Mesenchymal stem cell (in vitro differentiated cells and primary cell): Measurements from ENCODE around the gene VAMP1.

ENCODE experiments used
- DNase-seq: peaks from one replicate; pipeline ENCODE4 v3.0.0-alpha.2; 2013
- H2AFZ ChIP-seq: one replicate; pipeline ENCODE4 v1.6.1; 2013; ENCODE audit warnings: low read depth, mild to moderate bottlenecking, control low read depth, inconsistent platforms, low read length, moderate library complexity
- H2AK5ac ChIP-seq: 2 replicates; pipeline ENCODE4 v1.6.1; 2013; ENCODE audit warnings: low read length, moderate library complexity, mild to moderate bottlenecking, inconsistent platforms; ENCODE audit not compliant: severe bottlenecking
- H2BK120ac ChIP-seq: one replicate; pipeline ENCODE4 v1.6.1; 2013; ENCODE audit warnings: low read depth, mild to moderate bottlenecking, inconsistent platforms, low read length, moderate library complexity
- H2BK12ac ChIP-seq, 2 experiments: one replicate each; pipeline ENCODE4 v1.6.1; 2013; ENCODE audit warnings: inconsistent platforms in 2 of 2, low read length in 2 of 2, mild to moderate bottlenecking in 2 of 2, moderate library complexity in 2 of 2, control low read depth in 1 of 2
- H2BK15ac ChIP-seq: one replicate; pipeline ENCODE4 v1.6.1; 2013; ENCODE audit warnings: mild to moderate bottlenecking, low read depth, inconsistent platforms; ENCODE audit not compliant: poor library complexity, severe bottlenecking
- H2BK5ac ChIP-seq: 2 replicates; pipeline ENCODE4 v1.6.1; 2013; ENCODE audit warnings: low read depth, mild to moderate bottlenecking, low read length, control low read depth, inconsistent platforms; ENCODE audit not compliant: poor library complexity, severe bottlenecking
- H3K14ac ChIP-seq, 2 experiments: one replicate each; pipeline ENCODE4 v1.6.1; 2013; ENCODE audit warnings: inconsistent platforms in 2 of 2, low read length in 2 of 2, control low read depth in 1 of 2, mild to moderate bottlenecking in 1 of 2, moderate library complexity in 1 of 2
- H3K18ac ChIP-seq, 2 experiments: one replicate each; pipeline ENCODE4 v1.6.1; 2013; ENCODE audit warnings: inconsistent platforms in 2 of 2, low read length in 2 of 2, control low read depth in 1 of 2, low read depth in 1 of 2, mild to moderate bottlenecking in 1 of 2
- H3K23ac ChIP-seq, 2 experiments: one replicate each; pipeline ENCODE4 v1.6.1; 2013; ENCODE audit warnings: inconsistent platforms in 2 of 2, low read length in 2 of 2, mild to moderate bottlenecking in 2 of 2, moderate library complexity in 2 of 2, control low read depth in 1 of 2
- H3K27ac ChIP-seq: 2 replicates; pipeline ENCODE4 v1.5.1; 2013; ENCODE audit warnings: mild to moderate bottlenecking, moderate library complexity, low read length, control low read depth, inconsistent platforms; ENCODE audit not compliant: poor library complexity, severe bottlenecking
- H3K27me3 ChIP-seq, 2 experiments: 2 replicates each; pipeline versions ENCODE4 v1.6.1 to v1.7.0; 2013; ENCODE audit warnings: low read length in 2 of 2, mild to moderate bottlenecking in 2 of 2, moderate library complexity in 2 of 2, control low read depth in 1 of 2, inconsistent platforms in 1 of 2; ENCODE audit not compliant: control insufficient read depth in 1 of 2, insufficient read depth in 1 of 2
- H3K36me3 ChIP-seq, 2 experiments: 2 replicates each; pipeline versions ENCODE4 v1.6.1 to v1.7.0; 2013; ENCODE audit warnings: low read length in 2 of 2, control low read depth in 1 of 2, inconsistent platforms in 1 of 2, low read depth in 1 of 2, mild to moderate bottlenecking in 1 of 2; ENCODE audit not compliant: insufficient read depth in 2 of 2, control insufficient read depth in 1 of 2
- H3K4ac ChIP-seq, 2 experiments: one replicate each; pipeline ENCODE4 v1.6.1; 2013; ENCODE audit warnings: inconsistent platforms in 2 of 2, low read length in 2 of 2, mild to moderate bottlenecking in 2 of 2, moderate library complexity in 2 of 2, control low read depth in 1 of 2, low read depth in 1 of 2
- H3K4me1 ChIP-seq: 2 replicates; pipeline ENCODE4 v1.6.1; 2013; ENCODE audit warnings: low read depth, low read length, control low read depth; ENCODE audit not compliant: control insufficient read depth, insufficient read depth
- H3K4me2 ChIP-seq: 2 replicates; pipeline ENCODE4 v1.6.1; 2013; ENCODE audit warnings: low read length, mild to moderate bottlenecking, inconsistent platforms; ENCODE audit not compliant: poor library complexity, severe bottlenecking
- H3K4me3 ChIP-seq, 2 experiments: 2 replicates each; pipeline versions ENCODE4 v1.5.1 to v1.7.0; 2013; ENCODE audit warnings: low read length in 2 of 2, mild to moderate bottlenecking in 2 of 2, control low read depth in 1 of 2, low read depth in 1 of 2; ENCODE audit not compliant: insufficient read depth in 1 of 2
- H3K79me1 ChIP-seq: replicated peaks from 2 replicates; pipeline ENCODE4 v1.6.1; 2013; ENCODE audit warnings: mild to moderate bottlenecking, control low read depth, low read length, inconsistent platforms; ENCODE audit not compliant: poor library complexity, severe bottlenecking
- H3K9ac ChIP-seq: 2 replicates; pipeline ENCODE4 v1.7.0; 2013; ENCODE audit warnings: mild to moderate bottlenecking, low read length, moderate library complexity
- H3K9me3 ChIP-seq: 2 replicates; pipeline ENCODE4 v1.7.0; 2013; ENCODE audit warnings: mild to moderate bottlenecking, low read length; ENCODE audit not compliant: control insufficient read depth
- H4K8ac ChIP-seq: one replicate; pipeline ENCODE4 v1.6.1; 2013; ENCODE audit warnings: inconsistent platforms, mild to moderate bottlenecking, low read length, moderate library complexity
- H4K91ac ChIP-seq: one replicate; pipeline ENCODE4 v1.6.1; 2013; ENCODE audit warnings: mild to moderate bottlenecking, low read length, inconsistent platforms
- WGBS: methylation state at CpG from one replicate; pipeline ENCODE4 v1.1.7; 2013; ENCODE audit warnings: mixed read lengths; 5-methylcytosine and 5-hydroxymethylcytosine counted together

Gene VAMP1

DNA sequence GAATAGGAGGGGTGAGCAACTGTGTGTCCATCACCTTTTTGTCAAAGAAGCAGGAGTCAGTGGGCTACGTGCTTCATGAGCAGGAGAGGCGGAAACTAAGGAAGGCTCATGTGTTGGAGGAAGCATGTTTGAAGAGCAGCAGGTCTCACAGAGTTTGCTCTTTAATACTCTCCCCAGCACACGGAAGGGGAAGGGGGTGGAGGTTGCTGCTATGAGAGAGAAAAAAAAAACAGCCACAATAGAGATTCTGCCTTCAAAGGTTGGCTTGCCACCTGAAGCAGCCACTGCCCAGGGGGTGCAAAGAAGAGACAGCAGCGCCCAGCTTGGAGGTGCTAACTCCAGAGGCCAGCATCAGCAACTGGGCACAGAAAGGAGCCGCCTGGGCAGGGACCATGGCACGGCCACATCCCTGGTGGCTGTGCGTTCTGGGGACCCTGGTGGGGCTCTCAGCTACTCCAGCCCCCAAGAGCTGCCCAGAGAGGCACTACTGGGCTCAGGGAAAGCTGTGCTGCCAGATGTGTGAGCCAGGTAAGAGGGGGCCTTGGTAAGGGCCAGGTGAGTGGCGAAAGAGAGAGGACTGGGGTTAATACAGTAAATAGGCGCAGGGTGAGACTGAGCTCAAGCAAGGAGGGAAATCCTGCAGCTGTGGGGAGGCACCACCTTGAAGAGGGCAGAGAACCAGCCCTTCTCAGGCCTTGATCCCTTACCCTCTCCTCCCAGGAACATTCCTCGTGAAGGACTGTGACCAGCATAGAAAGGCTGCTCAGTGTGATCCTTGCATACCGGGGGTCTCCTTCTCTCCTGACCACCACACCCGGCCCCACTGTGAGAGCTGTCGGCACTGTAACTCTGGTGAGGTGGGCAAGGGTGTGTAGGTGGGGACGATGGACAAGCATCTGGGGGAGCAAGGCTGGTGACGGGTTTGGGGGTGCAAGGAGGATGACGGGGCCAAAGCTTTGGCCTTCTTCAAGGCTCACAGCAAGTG lies 25.5 kb downstream of the VAMP1 start, which contains the start of gene CD27:
Gene CD27, plus strand, starts transcription at position 252 of the 985 bp plus-strand sequence. Its CDS starts 141 bp downstream, at position 393.
- Histone ChIP-seq H3K4me1 (peaks cover 8% of the 10 kb centered on the region), H2BK12ac (no peak within 1 kb of the TSS), H3K9me3 (no peaks in the 10 kb centered on the region), H2BK5ac (no peak within 1 kb of the TSS), H4K91ac (no peak within 1 kb of the TSS), H3K4ac (no peak within 1 kb of the TSS), H3K18ac (no peak within 1 kb of the TSS), H3K9ac (no peak within 1 kb of the TSS), H3K36me3 (peaks cover 16 to 47% of the 10 kb centered on the region in 2 experiments), H4K8ac (no peak within 1 kb of the TSS), H3K27ac (no peak within 1 kb of the TSS), H3K79me1 (peaks cover under 1% of the 10 kb centered on the region), H3K4me3 (no peak within 1 kb of the TSS), H3K27me3 (no peaks in the 10 kb centered on the region), H2AFZ (no peak within 1 kb of the TSS), H2BK120ac (no peak within 1 kb of the TSS), H3K4me2 (no peak within 1 kb of the TSS), H3K14ac (no peak within 1 kb of the TSS), H3K23ac (no peak within 1 kb of the TSS), H2BK15ac (no peak within 1 kb of the TSS), H2AK5ac (no peak within 1 kb of the TSS)
- DNase-seq, result no peak
- 90% methylated on average over 14 of the region's 16 CpGs for WGBS

DNA sequence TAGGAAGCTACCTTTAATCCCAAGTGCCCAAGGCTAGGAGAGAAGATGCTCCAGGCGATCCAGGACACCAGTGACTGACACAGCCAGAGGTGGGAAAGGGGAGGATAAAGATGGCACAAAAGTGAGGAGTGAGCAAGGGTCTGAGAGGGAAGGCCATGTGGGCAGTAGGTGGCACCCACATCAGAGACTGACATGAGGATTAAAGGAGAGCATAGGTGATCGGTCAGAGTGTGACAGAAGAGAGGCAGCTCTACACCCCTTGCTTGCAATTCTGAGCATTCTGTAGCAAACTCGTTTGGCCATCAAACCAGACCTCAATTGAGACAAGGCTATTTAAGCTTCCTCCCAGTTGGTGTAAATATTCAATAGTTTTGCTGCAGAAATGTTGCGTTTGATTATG lies 26.4 kb downstream of the VAMP1 start:
- H3K4ac ChIP-seq, result no peak overlapping the region
- no peak for DNase-seq
- H3K27ac ChIP-seq, result no peak overlapping the region
- H2AK5ac ChIP-seq, result no peak overlapping the region
- peaks cover 16 to 47% of the 10 kb centered on the region in 2 experiments for H3K36me3 ChIP-seq
- no peak overlapping the region for H3K9ac ChIP-seq
- H3K14ac ChIP-seq, result no peak overlapping the region
- H3K4me2 ChIP-seq, result no peak overlapping the region
- H3K23ac ChIP-seq, result no peak overlapping the region
- no peaks in the 10 kb centered on the region for H3K27me3 ChIP-seq
- H4K91ac ChIP-seq, result no peak overlapping the region
- peaks cover 7% of the 10 kb centered on the region for H3K4me1 ChIP-seq
- H4K8ac ChIP-seq, result no peak overlapping the region
- 76% methylated on average over 4 of the region's 4 CpGs for WGBS
- no peak overlapping the region for H3K18ac ChIP-seq
- H3K79me1 ChIP-seq, result no peaks in the 10 kb centered on the region
- no peak overlapping the region for H2BK15ac ChIP-seq
- no peak overlapping the region for H2BK5ac ChIP-seq
- H2BK120ac ChIP-seq, result no peak overlapping the region
- H2BK12ac ChIP-seq, result no peak overlapping the region
- H2AFZ ChIP-seq, result no peak overlapping the region
- no peak overlapping the region for H3K4me3 ChIP-seq
- no peaks in the 10 kb centered on the region for H3K9me3 ChIP-seq

GRCh38 chr12:6443361-6443983 lies 27.0 kb downstream of the VAMP1 start:
- H2BK15ac ChIP-seq, result no peak overlapping the region
- H3K4me3 ChIP-seq, result no peak overlapping the region
- no peak overlapping the region for H2BK12ac ChIP-seq
- H3K23ac ChIP-seq, result no peak overlapping the region
- no peak overlapping the region for H4K8ac ChIP-seq
- no peaks in the 10 kb centered on the region for H3K27me3 ChIP-seq
- whole genome bisulfite sequencing, result 88% methylated on average over 8 of the region's 9 CpGs
- no peak overlapping the region for H4K91ac ChIP-seq
- no peak overlapping the region for H3K27ac ChIP-seq
- no peaks in the 10 kb centered on the region for H3K79me1 ChIP-seq
- no peak overlapping the region for H2BK120ac ChIP-seq
- no peaks in the 10 kb centered on the region for H3K9me3 ChIP-seq
- no peak overlapping the region for H2AK5ac ChIP-seq
- H3K36me3 ChIP-seq, result peaks cover 16 to 49% of the 10 kb centered on the region in 2 experiments
- no peak overlapping the region for H3K18ac ChIP-seq
- H3K4me2 ChIP-seq, result no peak overlapping the region
- no peak overlapping the region for H3K9ac ChIP-seq
- H2AFZ ChIP-seq, result no peak overlapping the region
- H3K14ac ChIP-seq, result no peak overlapping the region
- no peak overlapping the region for H3K4ac ChIP-seq
- no peak for DNase-seq
- H3K4me1 ChIP-seq, result peaks cover 7% of the 10 kb centered on the region
- H2BK5ac ChIP-seq, result no peak overlapping the region

DNA sequence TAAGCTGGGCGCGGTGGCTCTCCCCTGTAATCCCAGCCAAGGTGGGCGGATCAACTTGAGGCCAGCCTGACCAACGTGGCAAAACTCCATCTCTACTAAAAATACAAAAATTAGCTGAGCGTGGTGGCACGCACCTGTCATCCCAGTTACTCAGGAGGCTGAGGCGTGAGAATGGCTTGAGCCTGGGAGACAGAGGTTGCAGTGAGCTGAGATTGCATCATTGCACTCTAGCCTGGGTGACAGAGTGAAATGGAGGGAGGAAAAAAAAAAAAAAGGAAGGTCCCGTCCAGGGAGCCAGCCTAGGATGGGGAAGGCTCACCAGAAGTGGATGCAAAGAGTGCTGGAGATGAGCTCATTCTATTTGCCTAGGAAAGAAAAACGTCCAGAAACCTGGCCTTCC lies 27.6 kb downstream of the VAMP1 start:
- no peak overlapping the region for H4K91ac ChIP-seq
- no peak overlapping the region for H2AFZ ChIP-seq
- H3K4me3 ChIP-seq, result no peak overlapping the region
- H3K18ac ChIP-seq, result no peak overlapping the region
- H2BK12ac ChIP-seq, result no peak overlapping the region
- no peak overlapping the region for H4K8ac ChIP-seq
- no peak overlapping the region for H3K14ac ChIP-seq
- H2BK5ac ChIP-seq, result no peak overlapping the region
- DNase-seq, result no peak
- H3K4me1 ChIP-seq, result peaks cover 7% of the 10 kb centered on the region
- no peak overlapping the region for H3K23ac ChIP-seq
- no peak overlapping the region for H3K4ac ChIP-seq
- H3K27me3 ChIP-seq, result no peaks in the 10 kb centered on the region
- H3K4me2 ChIP-seq, result no peak overlapping the region
- no peaks in the 10 kb centered on the region for H3K79me1 ChIP-seq
- no peak overlapping the region for H2BK15ac ChIP-seq
- H3K9me3 ChIP-seq, result no peaks in the 10 kb centered on the region
- H2BK120ac ChIP-seq, result no peak overlapping the region
- H2AK5ac ChIP-seq, result no peak overlapping the region
- peaks cover 16 to 44% of the 10 kb centered on the region in 2 experiments for H3K36me3 ChIP-seq
- no peak overlapping the region for H3K27ac ChIP-seq
- WGBS, result 78% methylated on average over 8 of the region's 9 CpGs
- H3K9ac ChIP-seq, result no peak overlapping the region
